Measurements from ENCODE around the gene ATAD2B.

- TF ChIP-seq, protein P1, sequence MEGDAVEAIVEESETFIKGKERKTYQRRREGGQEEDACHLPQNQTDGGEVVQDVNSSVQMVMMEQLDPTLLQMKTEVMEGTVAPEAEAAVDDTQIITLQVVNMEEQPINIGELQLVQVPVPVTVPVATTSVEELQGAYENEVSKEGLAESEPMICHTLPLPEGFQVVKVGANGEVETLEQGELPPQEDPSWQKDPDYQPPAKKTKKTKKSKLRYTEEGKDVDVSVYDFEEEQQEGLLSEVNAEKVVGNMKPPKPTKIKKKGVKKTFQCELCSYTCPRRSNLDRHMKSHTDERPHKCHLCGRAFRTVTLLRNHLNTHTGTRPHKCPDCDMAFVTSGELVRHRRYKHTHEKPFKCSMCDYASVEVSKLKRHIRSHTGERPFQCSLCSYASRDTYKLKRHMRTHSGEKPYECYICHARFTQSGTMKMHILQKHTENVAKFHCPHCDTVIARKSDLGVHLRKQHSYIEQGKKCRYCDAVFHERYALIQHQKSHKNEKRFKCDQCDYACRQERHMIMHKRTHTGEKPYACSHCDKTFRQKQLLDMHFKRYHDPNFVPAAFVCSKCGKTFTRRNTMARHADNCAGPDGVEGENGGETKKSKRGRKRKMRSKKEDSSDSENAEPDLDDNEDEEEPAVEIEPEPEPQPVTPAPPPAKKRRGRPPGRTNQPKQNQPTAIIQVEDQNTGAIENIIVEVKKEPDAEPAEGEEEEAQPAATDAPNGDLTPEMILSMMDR (IDR thresholded peaks at IDR 0.05): no peak
- TF ChIP-seq POLR2A (IDR thresholded peaks at IDR 0.05): no peak
These were observed 207.8 kb downstream of the ATAD2B start for GRCh38 chr2:23718931-23719700.

All from heart left ventricle (tissue), 13 donors.